Trophoblast cell (in vitro differentiated cells and primary cell): ENCODE results near the gene HS6ST3.

Experiments used
- DNase-seq, 2 donors: peaks; one replicate each; pipeline ENCODE4 v3.0.0-alpha.2; 2016
- H2AFZ ChIP-seq: 2 replicates; pipeline ENCODE4 v1.6.1; 2013; ENCODE audit warnings: low read length, moderate library complexity, mild to moderate bottlenecking; ENCODE audit not compliant: insufficient read depth, poor library complexity
- H2AK5ac ChIP-seq: 2 replicates; pipeline ENCODE4 v1.6.1; 2013; ENCODE audit warnings: mild to moderate bottlenecking, low read length
- H2BK120ac ChIP-seq: 2 replicates; pipeline ENCODE4 v1.6.1; 2013; ENCODE audit warnings: low read length, mild to moderate bottlenecking, moderate library complexity; ENCODE audit not compliant: insufficient read depth, poor library complexity
- H2BK12ac ChIP-seq: 2 replicates; pipeline ENCODE4 v1.6.1; 2013; ENCODE audit warnings: mild to moderate bottlenecking, low read length, moderate library complexity
- H2BK5ac ChIP-seq: 2 replicates; pipeline ENCODE4 v1.6.1; 2013; ENCODE audit warnings: low read length, low read depth, moderate library complexity, mild to moderate bottlenecking; ENCODE audit not compliant: poor library complexity
- H3K14ac ChIP-seq: 2 replicates; pipeline ENCODE4 v1.6.1; 2013; ENCODE audit warnings: mild to moderate bottlenecking, low read length
- H3K18ac ChIP-seq: 2 replicates; pipeline ENCODE4 v1.6.1; 2013; ENCODE audit warnings: mild to moderate bottlenecking, low read length
- H3K23ac ChIP-seq: 2 replicates; pipeline ENCODE4 v1.6.1; 2013; ENCODE audit warnings: low read length
- H3K27ac ChIP-seq: 2 replicates; pipeline ENCODE4 v1.5.1; 2013; ENCODE audit warnings: low read depth, mild to moderate bottlenecking, inconsistent platforms, low read length, moderate library complexity
- H3K27me3 ChIP-seq: 2 replicates; pipeline ENCODE4 v1.6.1; 2013; ENCODE audit warnings: inconsistent platforms, mild to moderate bottlenecking, low read length, moderate library complexity; ENCODE audit not compliant: insufficient read depth
- H3K36me3 ChIP-seq, 2 experiments: 1 replicate in 1 of 2; 2 replicates in 1 of 2; pipeline ENCODE4 v1.6.1; 2013; ENCODE audit warnings: low read length in 2 of 2, mild to moderate bottlenecking in 2 of 2, moderate library complexity in 1 of 2; ENCODE audit not compliant: insufficient read depth in 2 of 2, control insufficient read depth in 1 of 2
- H3K4ac ChIP-seq: 2 replicates; pipeline ENCODE4 v1.6.1; 2013; ENCODE audit warnings: low read depth, mild to moderate bottlenecking, low read length, moderate library complexity
- H3K4me1 ChIP-seq, 2 experiments: 1 replicate in 1 of 2; 2 replicates in 1 of 2; pipeline ENCODE4 v1.6.1; 2013; ENCODE audit warnings: low read length in 2 of 2, mild to moderate bottlenecking in 2 of 2, moderate library complexity in 1 of 2; ENCODE audit not compliant: insufficient read depth in 2 of 2, control insufficient read depth in 1 of 2
- H3K4me2 ChIP-seq: 2 replicates; pipeline ENCODE4 v1.6.1; 2013; ENCODE audit warnings: inconsistent platforms, mild to moderate bottlenecking, low read length, moderate library complexity
- H3K4me3 ChIP-seq: 2 replicates; pipeline ENCODE4 v1.5.1; 2013; ENCODE audit warnings: mild to moderate bottlenecking, low read depth, low read length, inconsistent platforms
- H3K79me1 ChIP-seq: one replicate; pipeline ENCODE4 v1.6.1; 2013; ENCODE audit warnings: low read length
- H3K79me2 ChIP-seq: 2 replicates; pipeline ENCODE4 v1.6.1; 2013; ENCODE audit warnings: low read length, mild to moderate bottlenecking; ENCODE audit not compliant: control insufficient read depth, insufficient read depth, poor library complexity
- H3K9ac ChIP-seq: 2 replicates; pipeline ENCODE4 v1.6.1; 2013; ENCODE audit warnings: mild to moderate bottlenecking, low read length
- H3K9me3 ChIP-seq: 2 replicates; pipeline ENCODE4 v1.6.1; 2013; ENCODE audit warnings: low read depth, mild to moderate bottlenecking, control low read depth, inconsistent platforms, low read length; ENCODE audit not compliant: insufficient read depth
- H4K12ac ChIP-seq: 2 replicates; pipeline ENCODE4 v1.6.1; 2013; ENCODE audit warnings: low read depth, mild to moderate bottlenecking, low read length, moderate library complexity
- H4K8ac ChIP-seq: 2 replicates; pipeline ENCODE4 v1.6.1; 2013; ENCODE audit warnings: low read depth, mild to moderate bottlenecking, low read length, moderate library complexity
- H4K91ac ChIP-seq: one replicate; pipeline ENCODE4 v1.6.1; 2013; ENCODE audit warnings: low read depth, mild to moderate bottlenecking, low read length, moderate library complexity
- WGBS: extraction: QIAGEN DNeasy Blood & Tissue Kit; methylation state at CpG from one replicate; pipeline ENCODE4 v1.1.7; 2013; ENCODE audit warnings: missing lambda C conversion rate; ENCODE audit not compliant: insufficient read length, insufficient coverage; ENCODE audit errors: extremely low coverage; 5-methylcytosine and 5-hydroxymethylcytosine counted together

HS6ST3 gene

DNA sequence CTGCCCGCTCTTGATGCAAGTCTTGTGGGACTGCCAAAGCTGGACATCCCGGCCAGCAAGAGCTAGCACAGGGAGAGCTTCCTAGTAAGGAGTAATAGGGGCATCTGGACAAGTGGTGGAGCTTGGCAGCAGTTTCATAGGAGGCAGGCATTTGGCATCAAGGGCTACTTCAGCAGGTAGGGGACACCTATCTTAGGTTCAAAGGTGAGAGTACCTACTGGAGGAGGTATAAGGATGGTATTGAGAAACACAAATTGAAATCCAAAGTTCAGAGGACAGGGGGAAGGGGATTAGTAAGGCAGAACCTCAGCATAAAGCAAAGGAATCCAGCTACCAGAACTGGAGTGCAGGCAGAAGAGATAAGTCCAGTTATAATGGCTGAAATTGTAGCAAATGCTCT is 462.7 kb downstream of the HS6ST3 start:
- peaks cover 2% of the 10 kb centered on the region for H3K9me3 ChIP-seq
- no peak overlapping the region for H2BK120ac ChIP-seq
- H3K4me2 ChIP-seq: no peak overlapping the region
- H3K4me1 ChIP-seq: no peaks in the 10 kb centered on the region
- WGBS: no CpG with 5 or more reads among the region's 2 CpGs
- H3K36me3 ChIP-seq: no peaks in the 10 kb centered on the region
- no peaks in the 10 kb centered on the region for H3K79me2 ChIP-seq
- no peak overlapping the region for H3K23ac ChIP-seq
- no peak overlapping the region for H2AK5ac ChIP-seq
- no peak overlapping the region for H2BK12ac ChIP-seq
- no peaks in the 10 kb centered on the region for H3K79me1 ChIP-seq
- no peak overlapping the region for H2BK5ac ChIP-seq
- peak overlapping the region; percentile 66 for H3K9ac ChIP-seq
- H3K4ac ChIP-seq: no peak overlapping the region
- no peak for DNase-seq
- no peak overlapping the region for H3K4me3 ChIP-seq
- no peak overlapping the region for H4K91ac ChIP-seq
- no peak overlapping the region for H2AFZ ChIP-seq
- H3K14ac ChIP-seq: no peak overlapping the region
- H4K12ac ChIP-seq: no peak overlapping the region
- H3K18ac ChIP-seq: no peak overlapping the region
- H3K27me3 ChIP-seq: no peaks in the 10 kb centered on the region
- no peak overlapping the region for H4K8ac ChIP-seq
- H3K27ac ChIP-seq: no peak overlapping the region

DNA sequence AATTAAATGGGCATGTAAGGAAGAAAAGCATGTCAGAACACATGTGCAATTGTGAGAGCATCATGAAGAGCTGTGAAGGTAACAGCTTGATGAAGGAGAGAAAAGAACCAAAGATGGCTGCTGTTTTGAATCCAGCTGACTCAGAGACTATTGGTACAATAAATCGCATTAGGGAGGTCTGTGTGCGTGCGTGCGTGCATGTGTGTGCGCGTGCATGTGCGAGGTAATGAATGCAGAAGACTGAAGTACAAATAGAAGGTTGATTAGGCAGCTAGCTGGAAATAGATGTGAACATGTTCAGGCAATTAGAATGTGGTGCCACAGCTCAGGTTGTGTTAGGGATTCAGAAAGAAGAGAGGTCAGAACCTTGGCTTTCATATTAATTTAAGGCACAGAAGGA is 463.9 kb downstream of the HS6ST3 start:
- no peak overlapping the region for H3K27ac ChIP-seq
- no peak overlapping the region for H2BK5ac ChIP-seq
- H2AFZ ChIP-seq: no peak overlapping the region
- no peak overlapping the region for H4K8ac ChIP-seq
- no peak overlapping the region for H3K4ac ChIP-seq
- H2BK120ac ChIP-seq: no peak overlapping the region
- no peaks in the 10 kb centered on the region for H3K27me3 ChIP-seq
- no peak overlapping the region for H2AK5ac ChIP-seq
- H3K23ac ChIP-seq: no peak overlapping the region
- H2BK12ac ChIP-seq: no peak overlapping the region
- DNase-seq: no peak
- H3K79me1 ChIP-seq: no peaks in the 10 kb centered on the region
- H4K12ac ChIP-seq: no peak overlapping the region
- no peak overlapping the region for H3K4me2 ChIP-seq
- no peak overlapping the region for H4K91ac ChIP-seq
- no peak overlapping the region for H3K4me3 ChIP-seq
- H3K36me3 ChIP-seq: no peaks in the 10 kb centered on the region
- H3K4me1 ChIP-seq: no peaks in the 10 kb centered on the region
- H3K9ac ChIP-seq: no peak overlapping the region
- no peaks in the 10 kb centered on the region for H3K79me2 ChIP-seq
- no peak overlapping the region for H3K18ac ChIP-seq
- no peak overlapping the region for H3K14ac ChIP-seq
- WGBS: no CpG with 5 or more reads among the region's 7 CpGs
- peaks cover 2% of the 10 kb centered on the region for H3K9me3 ChIP-seq

DNA sequence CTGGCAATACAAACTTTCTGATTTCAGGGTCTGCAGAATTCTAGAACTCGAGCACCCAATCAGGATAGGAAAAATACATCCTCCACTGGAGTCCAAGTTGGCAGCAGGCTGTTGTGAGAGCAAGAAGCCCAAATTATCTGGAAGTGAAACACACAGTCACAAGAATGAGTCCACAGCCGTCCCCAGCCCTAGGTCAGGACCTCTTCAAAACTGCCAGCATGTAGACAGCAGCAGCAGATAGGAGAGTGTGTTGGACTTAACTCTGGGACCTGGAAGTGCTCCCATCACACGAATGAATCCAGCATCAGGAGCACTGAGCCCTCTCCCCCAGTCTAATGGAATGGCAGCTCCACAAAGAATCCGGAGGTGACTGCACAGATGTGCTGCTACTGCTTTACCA is 483.7 kb downstream of the HS6ST3 start:
- no peak overlapping the region for H3K27ac ChIP-seq
- no peak overlapping the region for H3K9ac ChIP-seq
- H3K23ac ChIP-seq: no peak overlapping the region
- no peak overlapping the region for H3K4ac ChIP-seq
- no peaks in the 10 kb centered on the region for H3K4me1 ChIP-seq
- H2BK120ac ChIP-seq: no peak overlapping the region
- no peak overlapping the region for H4K12ac ChIP-seq
- no peak overlapping the region for H2AK5ac ChIP-seq
- H3K14ac ChIP-seq: no peak overlapping the region
- H3K18ac ChIP-seq: no peak overlapping the region
- no peak overlapping the region for H4K91ac ChIP-seq
- no peak overlapping the region for H2BK5ac ChIP-seq
- H4K8ac ChIP-seq: no peak overlapping the region
- no peaks in the 10 kb centered on the region for H3K79me2 ChIP-seq
- no peak for DNase-seq
- H3K4me3 ChIP-seq: no peak overlapping the region
- H2AFZ ChIP-seq: no peak overlapping the region
- no peak overlapping the region for H2BK12ac ChIP-seq
- no peaks in the 10 kb centered on the region for H3K79me1 ChIP-seq
- no CpG with 5 or more reads among the region's 4 CpGs for WGBS
- H3K4me2 ChIP-seq: no peak overlapping the region
- H3K9me3 ChIP-seq: peaks cover 2% of the 10 kb centered on the region
- H3K36me3 ChIP-seq: no peaks in the 10 kb centered on the region
- H3K27me3 ChIP-seq: no peaks in the 10 kb centered on the region

DNA sequence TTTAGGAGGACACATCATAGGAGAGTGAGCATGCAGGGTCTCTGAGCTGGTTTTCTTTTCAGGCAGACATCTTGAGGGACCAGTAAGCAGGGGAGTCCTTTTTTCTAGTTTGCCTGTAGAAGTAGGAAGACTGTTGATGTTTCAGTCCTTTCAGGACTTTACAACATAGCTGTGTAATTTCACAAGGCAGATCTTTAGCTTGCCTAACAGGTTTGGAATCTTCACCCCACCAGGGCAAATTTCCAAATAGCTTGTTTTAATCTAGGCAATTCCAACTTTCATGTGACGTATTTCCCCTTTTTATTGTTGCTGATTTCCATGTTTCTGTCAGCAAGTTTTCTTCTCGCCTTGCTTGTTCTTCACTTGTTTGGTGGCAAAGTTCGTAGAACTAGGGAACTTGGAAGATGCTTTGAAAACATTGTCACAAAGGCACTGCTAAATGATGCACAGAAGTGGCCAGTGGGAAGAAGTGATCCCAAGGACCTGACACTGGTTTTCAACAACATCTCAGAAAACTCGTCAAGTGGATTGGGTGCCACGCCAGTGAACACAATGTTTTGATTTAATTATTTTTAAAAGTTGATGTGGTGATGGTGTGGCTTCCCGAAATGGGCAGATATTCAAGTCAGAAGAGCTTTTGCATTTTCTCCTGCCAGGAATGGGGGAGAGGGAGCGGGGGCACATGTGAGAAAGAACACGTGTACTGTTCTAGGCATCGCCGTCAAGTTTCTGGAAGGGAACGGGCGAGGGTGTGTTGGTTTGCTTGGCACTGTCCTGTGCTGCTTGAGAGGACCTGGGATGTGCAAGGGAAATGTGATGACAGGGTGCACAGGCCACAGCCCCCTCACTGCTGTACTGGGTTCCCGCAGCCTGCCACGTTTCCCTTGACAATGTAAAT is 485.8 kb downstream of the HS6ST3 start:
- Histone ChIP-seq H2BK120ac (no peak overlapping the region), H3K27ac (no peak overlapping the region), H3K18ac (no peak overlapping the region), H2BK12ac (no peak overlapping the region), H3K79me2 (no peaks in the 10 kb centered on the region), H3K79me1 (no peaks in the 10 kb centered on the region), H2BK5ac (no peak overlapping the region), H2AFZ (no peak overlapping the region), H3K36me3 (no peaks in the 10 kb centered on the region), H4K91ac (no peak overlapping the region), H2AK5ac (no peak overlapping the region), H3K14ac (no peak overlapping the region), H3K9me3 (peaks cover 2% of the 10 kb centered on the region), H3K4me2 (no peak overlapping the region), H3K4me1 (no peaks in the 10 kb centered on the region), H3K9ac (no peak overlapping the region), H4K8ac (no peak overlapping the region), H4K12ac (no peak overlapping the region), H3K23ac (no peak overlapping the region), H3K4me3 (no peak overlapping the region), H3K27me3 (no peaks in the 10 kb centered on the region), H3K4ac (no peak overlapping the region)
- peak in 1 of 2 donors; percentile 2 for DNase-seq
- WGBS: no CpG with 5 or more reads among the region's 14 CpGs
